ENCODE results near the gene GALNT2.

Gene GALNT2

DNA sequence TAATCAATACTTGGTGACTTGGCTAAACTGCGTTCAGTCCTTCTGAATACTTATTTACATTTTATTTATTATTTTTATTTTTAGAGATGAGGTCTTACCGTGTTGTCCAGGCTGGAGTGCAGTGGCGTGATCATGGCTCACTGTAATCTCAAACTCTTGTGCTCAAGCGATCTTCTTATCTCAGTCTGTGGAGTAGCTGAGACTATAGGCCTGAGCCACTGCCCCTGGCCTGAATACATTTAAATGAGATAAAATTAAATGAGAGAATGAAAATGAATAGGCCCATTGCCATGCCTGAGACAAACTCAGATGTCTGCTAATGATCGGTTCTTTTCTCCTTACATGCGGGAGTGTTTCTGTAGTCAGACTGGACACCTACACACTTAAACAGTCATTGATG is 86.0 kb downstream of the GALNT2 start:
- Histone ChIP-seq H3K4me3 (ENCODE audit: low read depth, low read length) (no peak overlapping the region), H3K36me3 (no peaks in the 10 kb centered on the region; the same call in 1 of the 2 replicates), H3K27ac (no peak overlapping the region), H3K27me3 (ENCODE audit: insufficient read depth, low read depth, severe bottlenecking) (no peaks in the 10 kb centered on the region), H3K9me3 (ENCODE audit: severe bottlenecking) (no peaks in the 10 kb centered on the region)
- TF ChIP-seq, protein P1, sequence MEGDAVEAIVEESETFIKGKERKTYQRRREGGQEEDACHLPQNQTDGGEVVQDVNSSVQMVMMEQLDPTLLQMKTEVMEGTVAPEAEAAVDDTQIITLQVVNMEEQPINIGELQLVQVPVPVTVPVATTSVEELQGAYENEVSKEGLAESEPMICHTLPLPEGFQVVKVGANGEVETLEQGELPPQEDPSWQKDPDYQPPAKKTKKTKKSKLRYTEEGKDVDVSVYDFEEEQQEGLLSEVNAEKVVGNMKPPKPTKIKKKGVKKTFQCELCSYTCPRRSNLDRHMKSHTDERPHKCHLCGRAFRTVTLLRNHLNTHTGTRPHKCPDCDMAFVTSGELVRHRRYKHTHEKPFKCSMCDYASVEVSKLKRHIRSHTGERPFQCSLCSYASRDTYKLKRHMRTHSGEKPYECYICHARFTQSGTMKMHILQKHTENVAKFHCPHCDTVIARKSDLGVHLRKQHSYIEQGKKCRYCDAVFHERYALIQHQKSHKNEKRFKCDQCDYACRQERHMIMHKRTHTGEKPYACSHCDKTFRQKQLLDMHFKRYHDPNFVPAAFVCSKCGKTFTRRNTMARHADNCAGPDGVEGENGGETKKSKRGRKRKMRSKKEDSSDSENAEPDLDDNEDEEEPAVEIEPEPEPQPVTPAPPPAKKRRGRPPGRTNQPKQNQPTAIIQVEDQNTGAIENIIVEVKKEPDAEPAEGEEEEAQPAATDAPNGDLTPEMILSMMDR (IDR thresholded peaks at IDR 0.05; ENCODE audit: low read depth, low read length): no peak
- no peak for DNase-seq

GRCh38 chr1:230153641-230154296 is 86.7 kb downstream of the GALNT2 start:
- H3K36me3 ChIP-seq: no peaks in the 10 kb centered on the region; the same call in 1 of the 2 replicates
- no peaks in the 10 kb centered on the region for H3K9me3 ChIP-seq (ENCODE audit: severe bottlenecking)
- no peaks in the 10 kb centered on the region for H3K27me3 ChIP-seq (ENCODE audit: insufficient read depth, low read depth, severe bottlenecking)
- TF ChIP-seq, protein P1 (IDR thresholded peaks at IDR 0.05; ENCODE audit: low read depth, low read length): no peak
- no peak overlapping the region for H3K4me3 ChIP-seq (ENCODE audit: low read depth, low read length)
- DNase-seq: no peak
- H3K27ac ChIP-seq: no peak overlapping the region

DNA sequence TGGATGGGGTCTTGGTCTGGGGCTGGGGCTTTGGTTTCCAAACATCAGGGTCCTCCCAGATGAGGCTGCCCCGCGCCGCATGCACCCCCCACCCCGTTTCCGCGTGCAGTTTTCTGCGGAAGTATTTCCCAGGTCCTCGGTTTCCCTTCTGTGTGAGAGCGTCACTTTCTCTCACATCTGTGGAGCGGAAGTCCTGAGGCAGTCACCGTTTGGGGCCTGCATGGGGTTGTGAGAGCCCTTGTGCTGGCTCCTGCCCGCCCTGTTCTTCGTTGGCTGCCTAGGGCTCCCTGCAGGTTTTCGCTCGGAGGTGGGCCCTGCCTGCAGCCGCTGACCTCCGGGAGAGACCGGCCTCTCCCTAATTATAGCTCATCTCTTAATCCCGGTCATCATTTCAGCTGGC is 88.0 kb downstream of the GALNT2 start:
- H3K9me3 ChIP-seq (ENCODE audit: severe bottlenecking): no peaks in the 10 kb centered on the region
- H3K4me3 ChIP-seq (ENCODE audit: low read depth, low read length): no peak overlapping the region
- no peaks in the 10 kb centered on the region for H3K27me3 ChIP-seq (ENCODE audit: insufficient read depth, low read depth, severe bottlenecking)
- no peak for DNase-seq
- TF ChIP-seq, protein P1 (IDR thresholded peaks at IDR 0.05; ENCODE audit: low read depth, low read length): no peak
- no peak overlapping the region for H3K27ac ChIP-seq
- no peaks in the 10 kb centered on the region; the same call in 1 of the 2 replicates for H3K36me3 ChIP-seq

GRCh38 chr1:230156068-230156467 is 89.0 kb downstream of the GALNT2 start:
- no peaks in the 10 kb centered on the region; the same call in 1 of the 2 replicates for H3K36me3 ChIP-seq

GRCh38 chr1:230156536-230156935 is 89.5 kb downstream of the GALNT2 start:
- Histone ChIP-seq H3K27me3 (ENCODE audit: insufficient read depth, low read depth, severe bottlenecking) (no peaks in the 10 kb centered on the region), H3K9me3 (ENCODE audit: severe bottlenecking) (no peaks in the 10 kb centered on the region), H3K36me3 (no peaks in the 10 kb centered on the region; the same call in 1 of the 2 replicates), H3K27ac (no peak overlapping the region), H3K4me3 (ENCODE audit: low read depth, low read length) (no peak overlapping the region)
- TF ChIP-seq, protein P1 (IDR thresholded peaks at IDR 0.05; ENCODE audit: low read depth, low read length): no peak
- DNase-seq: no peak

More at GRCh38 chr1:230156068-230156467, 89.0 kb downstream of the GALNT2 start:
- H3K27ac ChIP-seq: no peak overlapping the region
- H3K27me3 ChIP-seq (ENCODE audit: insufficient read depth, low read depth, severe bottlenecking): no peaks in the 10 kb centered on the region
- H3K9me3 ChIP-seq (ENCODE audit: severe bottlenecking): no peaks in the 10 kb centered on the region
- TF ChIP-seq, protein P1 (IDR thresholded peaks at IDR 0.05; ENCODE audit: low read depth, low read length): no peak
- DNase-seq: no peak
- no peak overlapping the region for H3K4me3 ChIP-seq (ENCODE audit: low read depth, low read length)
